H9 (cell line): Measurements from ENCODE around the gene ADAMTS5. TPM values are rescaled to one million over a fixed set of nuclear protein-coding genes. Genes with fewer than 3 reads are reported as not detected.

Experiments used
- DNase-seq: peaks from one replicate; pipeline ENCODE4 v3.0.0-alpha.2; 2017
- H2AFZ ChIP-seq: one replicate; pipeline ENCODE4 v1.6.1; 2013; ENCODE audit warnings: mild to moderate bottlenecking, low read length, control low read depth, moderate library complexity
- H2AK5ac ChIP-seq: 2 replicates; pipeline ENCODE4 v1.6.1; 2013; ENCODE audit warnings: low read length, control low read depth, mixed read lengths; ENCODE audit not compliant: insufficient read length
- H2BK120ac ChIP-seq: one replicate; pipeline ENCODE4 v1.6.1; 2013; ENCODE audit warnings: low read depth, mild to moderate bottlenecking, low read length, control low read depth, inconsistent platforms; ENCODE audit not compliant: poor library complexity, severe bottlenecking
- H2BK12ac ChIP-seq: 2 replicates; pipeline ENCODE4 v1.6.1; 2013; ENCODE audit warnings: low read length, control low read depth, mixed read lengths, low read depth; ENCODE audit not compliant: insufficient read length
- H2BK15ac ChIP-seq: 2 replicates; pipeline ENCODE4 v1.6.1; 2013; ENCODE audit warnings: low read depth, low read length, control low read depth
- H2BK20ac ChIP-seq: one replicate; pipeline ENCODE4 v1.6.1; 2013; ENCODE audit warnings: low read depth, mild to moderate bottlenecking, low read length, control low read depth, inconsistent platforms; ENCODE audit not compliant: poor library complexity, severe bottlenecking
- H2BK5ac ChIP-seq: 2 replicates; pipeline ENCODE4 v1.6.1; 2013; ENCODE audit warnings: low read length, control low read depth, mixed read lengths; ENCODE audit not compliant: insufficient read length
- H3K14ac ChIP-seq: 2 replicates; pipeline ENCODE4 v1.6.1; 2013; ENCODE audit warnings: low read length, control low read depth; ENCODE audit not compliant: insufficient read depth
- H3K18ac ChIP-seq: 2 replicates; pipeline ENCODE4 v1.6.1; 2013; ENCODE audit warnings: low read depth, mild to moderate bottlenecking, mixed read lengths, low read length, control low read depth; ENCODE audit not compliant: insufficient read length
- H3K23ac ChIP-seq: 2 replicates; pipeline ENCODE4 v1.6.1; 2013; ENCODE audit warnings: low read length, control low read depth, mixed read lengths, low read depth; ENCODE audit not compliant: insufficient read length
- H3K23me2 ChIP-seq: 2 replicates; pipeline ENCODE4 v1.6.1; 2013; ENCODE audit warnings: low read depth, mild to moderate bottlenecking, mixed read lengths, low read length, control low read depth; ENCODE audit not compliant: insufficient read length, poor library complexity, severe bottlenecking
- H3K27ac ChIP-seq: 2 replicates; pipeline ENCODE4 v1.5.1; 2013; ENCODE audit warnings: low read length, control low read depth, mixed read lengths, low read depth; ENCODE audit not compliant: insufficient read length
- H3K27me3 ChIP-seq: 2 replicates; pipeline ENCODE4 v1.6.1; 2013; ENCODE audit warnings: low read length, control low read depth, inconsistent platforms; ENCODE audit not compliant: insufficient read depth
- H3K4ac ChIP-seq: 2 replicates; pipeline ENCODE4 v1.6.1; 2013; ENCODE audit warnings: low read depth, mild to moderate bottlenecking, control low read depth, inconsistent platforms, low read length, moderate library complexity
- H3K4me1 ChIP-seq: 2 replicates; pipeline ENCODE4 v1.6.1; 2013; ENCODE audit warnings: low read length, control low read depth, inconsistent platforms; ENCODE audit not compliant: insufficient read depth
- H3K4me2 ChIP-seq: 2 replicates; pipeline ENCODE4 v1.6.1; 2013; ENCODE audit warnings: low read length, control low read depth, mixed read lengths; ENCODE audit not compliant: insufficient read length, insufficient read depth
- H3K56ac ChIP-seq: 2 replicates; pipeline ENCODE4 v1.6.1; 2013; ENCODE audit warnings: low read depth, mild to moderate bottlenecking, mixed read lengths, low read length, control low read depth; ENCODE audit not compliant: insufficient read length
- H3K79me1 ChIP-seq: 2 replicates; pipeline ENCODE4 v1.6.1; 2013; ENCODE audit warnings: low read depth, mild to moderate bottlenecking, moderate library complexity, low read length, control low read depth, inconsistent platforms; ENCODE audit not compliant: insufficient read depth, poor library complexity, severe bottlenecking
- H3K79me2 ChIP-seq: 2 replicates; pipeline ENCODE4 v1.6.1; 2013; ENCODE audit warnings: low read length, control low read depth, inconsistent platforms; ENCODE audit not compliant: insufficient read depth
- H3K9ac ChIP-seq: 2 replicates; pipeline ENCODE4 v1.6.1; 2013; ENCODE audit warnings: low read length, control low read depth, mixed read lengths; ENCODE audit not compliant: insufficient read length; ENCODE audit errors: extremely low read depth
- H3K9me3 ChIP-seq: one replicate; pipeline ENCODE4 v1.6.1; 2013; ENCODE audit warnings: low read depth, low read length, inconsistent platforms; ENCODE audit not compliant: control insufficient read depth
- H3T11ph ChIP-seq: one replicate; pipeline ENCODE4 v1.6.1; 2013; ENCODE audit warnings: mild to moderate bottlenecking, low read length, control low read depth, inconsistent platforms
- H4K20me1 ChIP-seq: one replicate; pipeline ENCODE4 v1.6.1; 2013; ENCODE audit not compliant: control insufficient read depth, insufficient read length, insufficient read depth
- H4K5ac ChIP-seq: 2 replicates; pipeline ENCODE4 v1.6.1; 2013; ENCODE audit warnings: low read depth, mild to moderate bottlenecking, mixed read lengths, low read length, control low read depth; ENCODE audit not compliant: insufficient read length
- H4K8ac ChIP-seq: replicated peaks from 2 replicates; pipeline ENCODE4 v1.6.1; 2013; ENCODE audit warnings: low read length, control low read depth, mixed read lengths, low read depth; ENCODE audit not compliant: insufficient read length
- H4K91ac ChIP-seq: 2 replicates; pipeline ENCODE4 v1.6.1; 2013; ENCODE audit warnings: low read depth, mild to moderate bottlenecking, moderate library complexity, mixed read lengths, low read length, control low read depth; ENCODE audit not compliant: insufficient read length
- H3K27ac Mint-ChIP-seq, 3 experiments: 2 replicates in 2 of 3; 3 replicates in 1 of 3; pipeline ENCODE4 v1.8.0; 2020 to 2021; ENCODE audit warnings: mixed read lengths in 3 of 3, mild to moderate bottlenecking in 1 of 3, moderate library complexity in 1 of 3
- H3K27me3 Mint-ChIP-seq: 2 replicates; pipeline ENCODE4 v1.8.0; 2021; ENCODE audit warnings: low read depth, mild to moderate bottlenecking, moderate library complexity, mixed read lengths
- H3K36me3 Mint-ChIP-seq, 3 experiments: 2 replicates in 2 of 3; 3 replicates in 1 of 3; pipeline ENCODE4 v1.8.0; 2020 to 2021; ENCODE audit warnings: low read depth in 3 of 3, mixed read lengths in 3 of 3; ENCODE audit not compliant: insufficient read depth in 1 of 3
- H3K4me1 Mint-ChIP-seq, 2 experiments: 2 replicates each; pipeline ENCODE4 v1.8.0; 2020; ENCODE audit warnings: mixed read lengths in 2 of 2
- H3K4me3 Mint-ChIP-seq, 2 experiments: 2 replicates in 1 of 2; 3 replicates in 1 of 2; pipeline ENCODE4 v1.8.0; 2020 to 2021; ENCODE audit warnings: mild to moderate bottlenecking in 2 of 2, mixed read lengths in 2 of 2, moderate library complexity in 1 of 2
- H3K9me3 Mint-ChIP-seq, 2 experiments: 2 replicates in 1 of 2; 3 replicates in 1 of 2; pipeline ENCODE4 v1.8.0; 2020; ENCODE audit warnings: mild to moderate bottlenecking in 2 of 2, mixed read lengths in 2 of 2, moderate library complexity in 1 of 2
- WGBS: extraction: QIAGEN DNeasy Blood & Tissue Kit; methylation state at CpG from one replicate; pipeline ENCODE4 v1.1.7; 2013; ENCODE audit warnings: missing lambda C conversion rate, low lambda C conversion rate, mixed read lengths; ENCODE audit not compliant: insufficient read length; ENCODE audit errors: extremely low coverage; 5-methylcytosine and 5-hydroxymethylcytosine counted together
- total RNA-seq: library from RNA; stranded (reverse); gene quantifications from 2 replicates; pipeline ENCODE4 v1.2.1, GENCODE V29; 2021
- TF ChIP-seq, protein P1 (sequence below): fragments of 200-600 bp; sonication (generic); conservative IDR thresholded peaks from 3 replicates; pipeline ENCODE4 v1.8.0; 2021; ENCODE audit warnings: antibody characterized with exemption, mild to moderate bottlenecking

Gene ADAMTS5
- total RNA-seq, 1 experiment from 2014 or later = 0.90 TPM

DNA sequence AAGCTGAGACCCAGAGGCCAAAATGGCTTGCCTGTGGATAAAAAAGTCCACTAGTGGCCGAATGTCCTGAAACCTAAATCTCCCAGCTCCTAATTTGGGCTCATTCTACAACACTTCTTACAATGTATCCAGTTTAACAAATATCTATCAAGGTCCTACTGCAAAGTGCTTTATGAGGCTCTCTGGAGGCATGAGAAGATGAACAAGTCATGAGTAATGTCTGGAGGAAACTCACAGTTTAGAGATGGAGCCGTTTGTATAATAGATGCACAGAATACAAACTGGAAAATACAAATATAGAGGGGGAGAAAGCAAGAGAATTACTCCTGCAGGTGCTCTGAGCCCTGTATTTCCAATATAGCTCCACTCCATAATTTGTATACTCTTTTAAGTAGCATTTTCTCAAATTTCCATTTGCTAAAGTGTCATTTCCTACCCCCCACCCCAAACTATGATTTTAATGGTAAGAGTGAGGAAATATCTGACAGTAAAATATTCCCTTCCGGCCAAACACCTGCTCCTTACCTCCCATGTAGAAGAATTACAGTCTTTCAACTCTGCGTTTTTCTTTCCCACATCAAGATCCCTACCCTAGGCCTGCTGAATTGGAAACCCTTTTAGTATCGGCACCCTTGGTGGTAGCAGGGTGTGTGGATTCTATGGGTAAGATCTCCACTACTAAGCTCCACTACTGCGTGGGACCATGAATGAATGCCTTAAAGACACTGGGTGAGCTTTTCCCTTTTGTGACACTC lies 3.3 kb upstream of the ADAMTS5 start:
- Histone ChIP-seq H3K23me2 (peaks cover 23% of the 10 kb centered on the region), H3K18ac (no peak overlapping the region), H3K79me1 (no peaks in the 10 kb centered on the region), H4K5ac (no peak overlapping the region), H3K27ac (no peak overlapping the region), H4K20me1 (no peaks in the 10 kb centered on the region), H2BK5ac (no peak overlapping the region), H3K4ac (no peak overlapping the region), H3K79me2 (no peaks in the 10 kb centered on the region), H3K9me3 (no peaks in the 10 kb centered on the region), H3K4me1 (no peaks in the 10 kb centered on the region), H2BK120ac (no peak overlapping the region), H3K14ac (no peak overlapping the region), H3T11ph (no peak overlapping the region), H4K91ac (no peak overlapping the region), H3K4me2 (no peak overlapping the region), H2BK12ac (no peak overlapping the region), H2BK15ac (no peak overlapping the region), H4K8ac (no peak overlapping the region), H3K23ac (no peak overlapping the region), H3K9ac (no peak overlapping the region), H2AFZ (no peak overlapping the region), H2BK20ac (no peak overlapping the region), H3K56ac (no peak overlapping the region), H2AK5ac (no peak overlapping the region), H3K27me3 (peaks cover 2% of the 10 kb centered on the region; the same call in 1 of the 2 replicates)
- Mint-ChIP-seq H3K27ac (no peak overlapping the region; a peak in 1 of 7 replicates), H3K36me3 (no peaks in the 10 kb centered on the region), H3K9me3 (no peaks in the 10 kb centered on the region), H3K4me3 (no peak overlapping the region), H3K4me1 (peaks cover 14% of the 10 kb centered on the region in 2 experiments), H3K27me3 (peaks cover 50% of the 10 kb centered on the region)
- no peak for DNase-seq
- TF ChIP-seq, protein P1, sequence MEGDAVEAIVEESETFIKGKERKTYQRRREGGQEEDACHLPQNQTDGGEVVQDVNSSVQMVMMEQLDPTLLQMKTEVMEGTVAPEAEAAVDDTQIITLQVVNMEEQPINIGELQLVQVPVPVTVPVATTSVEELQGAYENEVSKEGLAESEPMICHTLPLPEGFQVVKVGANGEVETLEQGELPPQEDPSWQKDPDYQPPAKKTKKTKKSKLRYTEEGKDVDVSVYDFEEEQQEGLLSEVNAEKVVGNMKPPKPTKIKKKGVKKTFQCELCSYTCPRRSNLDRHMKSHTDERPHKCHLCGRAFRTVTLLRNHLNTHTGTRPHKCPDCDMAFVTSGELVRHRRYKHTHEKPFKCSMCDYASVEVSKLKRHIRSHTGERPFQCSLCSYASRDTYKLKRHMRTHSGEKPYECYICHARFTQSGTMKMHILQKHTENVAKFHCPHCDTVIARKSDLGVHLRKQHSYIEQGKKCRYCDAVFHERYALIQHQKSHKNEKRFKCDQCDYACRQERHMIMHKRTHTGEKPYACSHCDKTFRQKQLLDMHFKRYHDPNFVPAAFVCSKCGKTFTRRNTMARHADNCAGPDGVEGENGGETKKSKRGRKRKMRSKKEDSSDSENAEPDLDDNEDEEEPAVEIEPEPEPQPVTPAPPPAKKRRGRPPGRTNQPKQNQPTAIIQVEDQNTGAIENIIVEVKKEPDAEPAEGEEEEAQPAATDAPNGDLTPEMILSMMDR = no peak
- no CpG with 5 or more reads among the region's 6 CpGs for WGBS
